GM23338 (cell line): ENCODE results near the gene FKBP5. TPM values are rescaled to one million over a fixed set of nuclear protein-coding genes. Genes with fewer than 3 reads are reported as not detected.

ENCODE experiments used
- ATAC-seq: fragments of 200-7000 bp; cut with Tn5 transposase; 3 replicates; pipeline ENCODE4 v1.9.1; 2020
- DNase-seq: peaks from one replicate; pipeline ENCODE4 v3.0.0-alpha.2; 2015; ENCODE audit warnings: low spot score
- H2AFZ ChIP-seq: fragments of 200-600 bp; sonication (generic); 2 replicates; pipeline ENCODE4 v1.8.0; 2016; ENCODE audit warnings: antibody characterized with exemption, mild to moderate bottlenecking, moderate library complexity
- H3F3A ChIP-seq: fragments of 200-600 bp; sonication (generic); replicated peaks from 2 replicates; pipeline ENCODE4 v1.8.0; 2017; ENCODE audit warnings: antibody characterized with exemption, mixed run types, low read depth
- H3K27ac ChIP-seq: fragments of 200-600 bp; sonication (generic); 2 replicates; pipeline ENCODE4 v1.6.1; 2016; ENCODE audit warnings: low read depth
- H3K27me3 ChIP-seq: fragments of 200-600 bp; sonication (generic); 2 replicates; pipeline ENCODE4 v1.8.0; 2016; ENCODE audit warnings: mild to moderate bottlenecking, mixed run types, moderate library complexity; ENCODE audit not compliant: insufficient read depth
- H3K36me3 ChIP-seq: fragments of 200-600 bp; sonication (generic); 2 replicates; pipeline ENCODE4 v1.8.0; 2016; ENCODE audit warnings: mild to moderate bottlenecking; ENCODE audit not compliant: insufficient read depth
- H3K4me1 ChIP-seq: fragments of 200-600 bp; sonication (generic); 2 replicates; pipeline ENCODE4 v1.8.0; 2016; ENCODE audit warnings: mild to moderate bottlenecking, moderate library complexity; ENCODE audit not compliant: insufficient read depth
- H3K4me2 ChIP-seq: fragments of 200-600 bp; sonication (generic); 2 replicates; pipeline ENCODE4 v1.7.1; 2017; ENCODE audit warnings: mixed run types
- H3K4me3 ChIP-seq: fragments of 200-600 bp; sonication (generic); 2 replicates; pipeline ENCODE4 v1.6.1; 2016; ENCODE audit warnings: mixed run types
- H3K79me2 ChIP-seq: fragments of 200-600 bp; sonication (generic); replicated peaks from 2 replicates; pipeline ENCODE4 v1.8.0; 2017; ENCODE audit warnings: mild to moderate bottlenecking; ENCODE audit not compliant: insufficient read depth
- H3K9me2 ChIP-seq: fragments of 200-600 bp; sonication (generic); 2 replicates; pipeline ENCODE4 v1.8.0; 2017; ENCODE audit not compliant: insufficient read depth
- H4K20me1 ChIP-seq: fragments of 200-600 bp; sonication (generic); replicated peaks from 2 replicates; pipeline ENCODE4 v1.8.0; 2017; ENCODE audit warnings: mild to moderate bottlenecking; ENCODE audit not compliant: insufficient read depth
- H3K27ac Mint-ChIP-seq: 2 replicates; pipeline ENCODE4 v1.8.0; 2020; ENCODE audit warnings: inconsistent platforms, mild to moderate bottlenecking, moderate library complexity, mixed read lengths
- H3K27me3 Mint-ChIP-seq: 3 replicates; pipeline ENCODE4 v1.8.0; 2022; ENCODE audit warnings: low read depth, mild to moderate bottlenecking, moderate library complexity, mixed read lengths, inconsistent platforms; ENCODE audit not compliant: insufficient read depth, poor library complexity
- H3K36me3 Mint-ChIP-seq: 3 replicates; pipeline ENCODE4 v1.8.0; 2021; ENCODE audit warnings: low read depth, mild to moderate bottlenecking, inconsistent platforms, moderate library complexity, mixed read lengths
- H3K4me1 Mint-ChIP-seq: 3 replicates; pipeline ENCODE4 v1.8.0; 2020; ENCODE audit warnings: mild to moderate bottlenecking, inconsistent platforms, mixed read lengths
- H3K4me3 Mint-ChIP-seq: 3 replicates; pipeline ENCODE4 v1.8.0; 2021; ENCODE audit warnings: moderate library complexity, mild to moderate bottlenecking, inconsistent platforms, mixed read lengths
- H3K9me3 Mint-ChIP-seq: 3 replicates; pipeline ENCODE4 v1.8.0; 2020; ENCODE audit warnings: moderate library complexity, mild to moderate bottlenecking, inconsistent platforms, mixed read lengths
- CREB1 ChIP-seq: fragments of 250-450 bp; sonication (Bioruptor Pico); IDR thresholded peaks from 2 replicates; pipeline ENCODE4 v1.5.0; 2020; ENCODE audit warnings: low read depth, mild to moderate bottlenecking, moderate library complexity
- ETS1 ChIP-seq: IDR thresholded peaks from 2 replicates; pipeline ENCODE4 v1.6.1; 2016; ENCODE audit warnings: antibody characterized with exemption
- EZH2 ChIP-seq: fragments of 200-600 bp; sonication (generic); IDR thresholded peaks from one replicate; pipeline ENCODE4 v1.8.0; 2017; ENCODE audit warnings: antibody characterized with exemption, mild to moderate bottlenecking, low read depth; ENCODE audit not compliant: unreplicated experiment
- EZH2phosphoT487 ChIP-seq: fragments of 200-600 bp; sonication (generic); IDR thresholded peaks from one replicate; pipeline ENCODE4 v1.8.1; 2018; ENCODE audit warnings: antibody characterized with exemption; ENCODE audit not compliant: unreplicated experiment
- NANOG ChIP-seq: IDR thresholded peaks from 2 replicates; pipeline ENCODE4 v1.6.1; 2016; ENCODE audit warnings: antibody characterized with exemption, borderline replicate concordance
- ZNF462 ChIP-seq: fragments of 250-450 bp; sonication (Bioruptor Pico); IDR thresholded peaks from 2 replicates; pipeline ENCODE4 v1.5.0; 2020; ENCODE audit warnings: mild to moderate bottlenecking, moderate library complexity
- polyA plus RNA-seq: library from polyadenylated mRNA; unstranded; fragments of >200 nt; fragmentation: Nextera tagmentation; extraction: Ambion mirVana; gene quantifications from 2 replicates; pipeline ENCODE4 v1.2.1, GENCODE V29; 2016
- total RNA-seq: library from RNA; depleted of rRNA; stranded (reverse); fragments of >200 nt; shearing (Covaris generic); gene quantifications from 2 replicates; pipeline ENCODE4 v1.2.3, GENCODE V29; 2014

Gene FKBP5
- total and polyA plus RNA-seq, 2 experiments from 2014 or later, result 19.8 to 28.6 TPM

- Histone ChIP-seq H3K4me3 (no peak overlapping the region), H3K79me2 (peaks cover 87% of the 10 kb centered on the region), H4K20me1 (peaks cover 8% of the 10 kb centered on the region; the same call in 1 of the 2 replicates), H3K36me3 (no peaks in the 10 kb centered on the region), H3K4me1 (peaks cover 10% of the 10 kb centered on the region), H3F3A (no peaks in the 10 kb centered on the region), H3K4me2 (no peak overlapping the region), H3K27me3 (peaks cover 4% of the 10 kb centered on the region), H3K27ac (no peak overlapping the region), H3K9me2 (no peaks in the 10 kb centered on the region), H2AFZ (no peak overlapping the region)
- no peaks in the 10 kb centered on the region; the same call in 1 of the 3 replicates for H3K36me3 Mint-ChIP-seq
- H3K9me3 Mint-ChIP-seq, result no peaks in the 10 kb centered on the region
- H3K4me3 Mint-ChIP-seq, result no peak overlapping the region
- DNase-seq (no peak), ATAC-seq (no peak)
- peaks cover 15% of the 10 kb centered on the region for H3K4me1 Mint-ChIP-seq
- no peak overlapping the region for H3K27ac Mint-ChIP-seq
- H3K27me3 Mint-ChIP-seq, result peaks cover 2% of the 10 kb centered on the region
- no peak for TF ChIP-seq ETS1
- TF ChIP-seq EZH2, result no peak
- TF ChIP-seq EZH2phosphoT487, result no peak
- no peak for TF ChIP-seq ZNF462 (CRISPR knock-in tag)
- no peak for TF ChIP-seq CREB1
- no peak for TF ChIP-seq NANOG
Observed at GRCh38 chr6:35681298-35681697, 7.4 kb downstream of the FKBP5 start.
